HG03575 (cell line): ENCODE measurements around the gene PLAC1.

Source experiments
- ATAC-seq: cut with Tn5 transposase; IDR thresholded peaks from one replicate; pipeline ENCODE4 v1.9.1; 2021; ENCODE audit not compliant: unreplicated experiment, insufficient number of reproducible peaks, low FRiP score; ENCODE audit errors: extremely low read depth

PLAC1 gene

GRCh38 chrX:134672101-134672500 lies 13.8 kb upstream of the PLAC1 start:
- ATAC-seq: no peak

GRCh38 chrX:134671294-134671693 lies 13.0 kb upstream of the PLAC1 start:
- no peak for ATAC-seq

GRCh38 chrX:134670134-134670924 lies 12.1 kb upstream of the PLAC1 start:
- ATAC-seq: no peak

GRCh38 chrX:134669378-134670098 lies 11.3 kb upstream of the PLAC1 start:
- no peak for ATAC-seq

GRCh38 chrX:134664202-134664601 lies 5.9 kb upstream of the PLAC1 start:
- no peak for ATAC-seq

GRCh38 chrX:134661295-134661694 lies 3.0 kb upstream of the PLAC1 start:
- ATAC-seq: no peak

- no peak for ATAC-seq
Observed at GRCh38 chrX:134660627-134661026, 2.4 kb upstream of the PLAC1 start.

- no peak for ATAC-seq
Observed at GRCh38 chrX:134659761-134660160, 1.5 kb upstream of the PLAC1 start.

- no peak for ATAC-seq
Observed at GRCh38 chrX:134658760-134659023, 421 bp upstream of the PLAC1 start.

- no peak for ATAC-seq
Observed at GRCh38 chrX:134654398-134655012, 3.8 kb downstream of the PLAC1 start.

GRCh38 chrX:134653835-134654234 lies 4.4 kb downstream of the PLAC1 start:
- no peak for ATAC-seq

- ATAC-seq: no peak
Observed at GRCh38 chrX:134650701-134651100, 7.6 kb downstream of the PLAC1 start.

- ATAC-seq: no peak
Observed at GRCh38 chrX:134649770-134650169, 8.5 kb downstream of the PLAC1 start.

GRCh38 chrX:134647477-134647877 lies 10.8 kb downstream of the PLAC1 start:
- ATAC-seq: no peak

GRCh38 chrX:134646691-134647090 lies 11.6 kb downstream of the PLAC1 start:
- no peak for ATAC-seq

- ATAC-seq: no peak
Observed at GRCh38 chrX:134645936-134646543, 12.2 kb downstream of the PLAC1 start.

GRCh38 chrX:134642386-134642785 lies 15.9 kb downstream of the PLAC1 start:
- ATAC-seq: no peak

- no peak for ATAC-seq
Observed at GRCh38 chrX:134641346-134641745, 16.9 kb downstream of the PLAC1 start.

GRCh38 chrX:134640914-134641313 lies 17.4 kb downstream of the PLAC1 start:
- no peak for ATAC-seq

GRCh38 chrX:134636851-134637250 lies 21.4 kb downstream of the PLAC1 start:
- no peak for ATAC-seq
